ENCODE data around the gene PALB2. TPM values are rescaled to one million over a fixed set of nuclear protein-coding genes. Genes with fewer than 3 reads are reported as not detected.

PALB2 gene
- total and polyA plus RNA-seq, 2 of the 13 experiments (the other 11 are each of a cell fraction or from before 2014, with no cell fraction given): 12.1 to 40.9 TPM

DNA sequence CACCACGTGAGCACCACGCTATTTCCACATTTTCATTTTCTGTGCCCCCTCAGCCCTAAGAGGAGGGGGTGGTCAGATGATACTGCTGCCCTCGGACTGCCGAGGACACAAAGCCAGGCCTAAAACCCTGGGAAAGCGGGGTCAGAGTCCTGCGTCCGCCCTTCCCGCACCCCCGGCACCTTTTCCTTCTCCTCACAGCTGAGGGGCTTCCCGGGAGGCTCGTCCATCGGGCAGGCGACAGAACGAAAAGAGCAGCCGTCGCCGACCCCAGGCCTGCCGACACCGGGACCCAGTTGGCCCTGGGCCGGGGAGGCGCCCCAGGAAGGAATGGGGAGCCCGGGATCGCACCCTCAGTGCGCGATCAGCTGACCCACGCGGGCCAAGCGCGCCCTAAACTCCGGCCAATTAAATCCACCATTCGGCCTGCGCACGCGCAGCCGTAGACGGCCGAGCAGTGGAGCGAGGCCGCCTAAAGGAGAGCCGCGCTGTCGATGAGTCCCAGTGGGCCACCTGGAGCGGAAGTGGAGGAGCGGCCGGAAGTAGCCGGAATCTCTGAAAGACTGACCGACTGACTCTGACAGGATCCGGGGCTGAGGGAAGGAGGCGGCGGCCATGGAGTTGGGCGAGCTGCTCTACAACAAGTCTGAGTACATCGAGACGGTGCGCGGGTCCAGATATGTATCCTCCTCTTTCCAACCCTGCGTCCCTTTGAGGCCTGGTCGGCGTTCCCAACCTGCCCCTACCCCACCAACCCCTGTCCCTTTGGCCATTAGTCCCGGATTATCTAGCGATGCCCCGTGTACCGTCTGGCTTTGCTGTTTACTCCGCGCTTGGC, at the start of gene PALB2, which contains the start of gene DCTN5 (continued):
- TF ChIP-seq, protein P1, sequence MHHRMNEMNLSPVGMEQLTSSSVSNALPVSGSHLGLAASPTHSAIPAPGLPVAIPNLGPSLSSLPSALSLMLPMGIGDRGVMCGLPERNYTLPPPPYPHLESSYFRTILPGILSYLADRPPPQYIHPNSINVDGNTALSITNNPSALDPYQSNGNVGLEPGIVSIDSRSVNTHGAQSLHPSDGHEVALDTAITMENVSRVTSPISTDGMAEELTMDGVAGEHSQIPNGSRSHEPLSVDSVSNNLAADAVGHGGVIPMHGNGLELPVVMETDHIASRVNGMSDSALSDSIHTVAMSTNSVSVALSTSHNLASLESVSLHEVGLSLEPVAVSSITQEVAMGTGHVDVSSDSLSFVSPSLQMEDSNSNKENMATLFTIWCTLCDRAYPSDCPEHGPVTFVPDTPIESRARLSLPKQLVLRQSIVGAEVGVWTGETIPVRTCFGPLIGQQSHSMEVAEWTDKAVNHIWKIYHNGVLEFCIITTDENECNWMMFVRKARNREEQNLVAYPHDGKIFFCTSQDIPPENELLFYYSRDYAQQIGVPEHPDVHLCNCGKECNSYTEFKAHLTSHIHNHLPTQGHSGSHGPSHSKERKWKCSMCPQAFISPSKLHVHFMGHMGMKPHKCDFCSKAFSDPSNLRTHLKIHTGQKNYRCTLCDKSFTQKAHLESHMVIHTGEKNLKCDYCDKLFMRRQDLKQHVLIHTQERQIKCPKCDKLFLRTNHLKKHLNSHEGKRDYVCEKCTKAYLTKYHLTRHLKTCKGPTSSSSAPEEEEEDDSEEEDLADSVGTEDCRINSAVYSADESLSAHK (CRISPR knock-in tag; IDR thresholded peaks at IDR 0.05; ENCODE audit: borderline replicate concordance): peak; percentile 90; the same call in 1 of the 2 replicates
- peak; percentile 80 for TF ChIP-seq EED (CRISPR knock-in tag; IDR thresholded peaks at IDR 0.05)
- peak; percentile 75 for TF ChIP-seq ZBTB38 (CRISPR knock-in tag; IDR thresholded peaks at IDR 0.05)
- peak; percentile 81; the same call in 1 of the 2 replicates for TF ChIP-seq ZFP82 (CRISPR knock-in tag; IDR thresholded peaks at IDR 0.05; ENCODE audit: borderline replicate concordance)
- no peak for TF ChIP-seq ZNF382 (CRISPR knock-in tag; IDR thresholded peaks at IDR 0.05; ENCODE audit: borderline replicate concordance)
- TF ChIP-seq, protein P2, sequence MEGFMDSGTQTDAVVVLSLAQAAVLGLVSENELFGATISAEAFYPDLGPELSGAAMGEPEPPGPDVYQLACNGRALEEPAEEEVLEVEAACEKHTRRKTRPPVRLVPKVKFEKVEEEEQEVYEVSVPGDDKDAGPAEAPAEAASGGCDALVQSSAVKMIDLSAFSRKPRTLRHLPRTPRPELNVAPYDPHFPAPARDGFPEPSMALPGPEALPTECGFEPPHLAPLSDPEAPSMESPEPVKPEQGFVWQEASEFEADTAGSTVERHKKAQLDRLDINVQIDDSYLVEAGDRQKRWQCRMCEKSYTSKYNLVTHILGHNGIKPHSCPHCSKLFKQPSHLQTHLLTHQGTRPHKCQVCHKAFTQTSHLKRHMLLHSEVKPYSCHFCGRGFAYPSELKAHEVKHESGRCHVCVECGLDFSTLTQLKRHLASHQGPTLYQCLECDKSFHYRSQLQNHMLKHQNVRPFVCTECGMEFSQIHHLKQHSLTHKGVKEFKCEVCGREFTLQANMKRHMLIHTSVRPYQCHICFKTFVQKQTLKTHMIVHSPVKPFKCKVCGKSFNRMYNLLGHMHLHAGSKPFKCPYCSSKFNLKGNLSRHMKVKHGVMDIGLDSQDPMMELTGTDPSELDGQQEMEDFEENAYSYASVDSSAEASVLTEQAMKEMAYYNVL (CRISPR knock-in tag; IDR thresholded peaks at IDR 0.05; ENCODE audit: borderline replicate concordance): peak; percentile 96
- 0 out of 2 replicates have a peak, but pooled peaks have one; percentile 21 for TF ChIP-seq ZNF841 (CRISPR knock-in tag; IDR thresholded peaks at IDR 0.05; ENCODE audit: borderline replicate concordance)
- peak; percentile 92 for TF ChIP-seq ELF3 (CRISPR knock-in tag; IDR thresholded peaks at IDR 0.05)

Measured in HepG2 (cell line).